GM12865 (cell line): ENCODE measurements around the gene ATP2B2.

Experiments used
- DNase-seq: peaks from one replicate; pipeline ENCODE4 v3.0.0; 2010; ENCODE audit warnings: low read depth
- H3K4me3 ChIP-seq: 2 replicates; pipeline ENCODE4 v1.5.1; 2011; ENCODE audit warnings: mild to moderate bottlenecking, low read depth, low read length, control low read depth
- TF ChIP-seq, protein P1 (sequence below): IDR thresholded peaks from 2 replicates; pipeline ENCODE4 v1.5.1; 2011; ENCODE audit warnings: low read length, control low read depth, low read depth, inconsistent platforms; ENCODE audit not compliant: insufficient read depth; ENCODE audit errors: missing control alignments

The ATP2B2 gene

GRCh38 chr3:10376353-10376752 is 129.0 kb downstream of the ATP2B2 start:
- no peak overlapping the region for H3K4me3 ChIP-seq
- no peak for DNase-seq
- TF ChIP-seq, protein P1, sequence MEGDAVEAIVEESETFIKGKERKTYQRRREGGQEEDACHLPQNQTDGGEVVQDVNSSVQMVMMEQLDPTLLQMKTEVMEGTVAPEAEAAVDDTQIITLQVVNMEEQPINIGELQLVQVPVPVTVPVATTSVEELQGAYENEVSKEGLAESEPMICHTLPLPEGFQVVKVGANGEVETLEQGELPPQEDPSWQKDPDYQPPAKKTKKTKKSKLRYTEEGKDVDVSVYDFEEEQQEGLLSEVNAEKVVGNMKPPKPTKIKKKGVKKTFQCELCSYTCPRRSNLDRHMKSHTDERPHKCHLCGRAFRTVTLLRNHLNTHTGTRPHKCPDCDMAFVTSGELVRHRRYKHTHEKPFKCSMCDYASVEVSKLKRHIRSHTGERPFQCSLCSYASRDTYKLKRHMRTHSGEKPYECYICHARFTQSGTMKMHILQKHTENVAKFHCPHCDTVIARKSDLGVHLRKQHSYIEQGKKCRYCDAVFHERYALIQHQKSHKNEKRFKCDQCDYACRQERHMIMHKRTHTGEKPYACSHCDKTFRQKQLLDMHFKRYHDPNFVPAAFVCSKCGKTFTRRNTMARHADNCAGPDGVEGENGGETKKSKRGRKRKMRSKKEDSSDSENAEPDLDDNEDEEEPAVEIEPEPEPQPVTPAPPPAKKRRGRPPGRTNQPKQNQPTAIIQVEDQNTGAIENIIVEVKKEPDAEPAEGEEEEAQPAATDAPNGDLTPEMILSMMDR: no peak

DNA sequence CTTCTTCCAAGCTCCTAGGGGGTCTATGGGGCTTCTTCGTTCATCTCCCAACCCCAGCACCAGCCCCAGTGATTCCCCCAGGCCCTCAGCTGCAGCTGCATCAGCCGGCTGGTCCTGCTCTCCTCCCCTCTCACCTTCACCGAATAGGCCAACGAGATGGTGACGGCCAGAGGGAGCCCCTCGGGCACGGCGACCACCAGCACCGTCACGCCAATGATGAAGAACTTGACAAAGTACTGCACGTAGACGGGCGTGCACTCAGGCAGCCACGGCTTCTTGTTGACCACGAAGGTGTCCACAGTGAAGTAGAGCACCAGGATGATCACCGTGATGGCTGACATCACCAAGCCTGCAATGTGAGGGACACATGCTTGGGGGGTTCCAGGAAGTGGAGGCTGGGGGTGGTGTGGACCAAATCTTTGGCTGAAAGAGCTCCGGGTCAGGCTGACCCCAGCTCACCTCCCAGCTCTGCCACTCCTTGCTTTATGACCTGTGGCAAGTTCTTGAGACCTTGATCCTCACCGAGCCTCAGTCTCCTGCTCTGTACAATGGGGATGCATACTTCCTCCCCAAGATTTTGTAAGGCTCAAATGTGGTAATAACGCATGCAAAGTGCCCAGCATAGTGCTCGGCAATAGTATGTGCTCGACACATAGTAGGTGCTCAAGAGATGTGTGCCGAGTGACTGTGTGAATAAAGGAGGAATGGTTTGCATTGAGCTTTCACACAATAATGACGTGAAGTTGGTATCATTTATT is 129.9 kb downstream of the ATP2B2 start:
- TF ChIP-seq, protein P1: no peak
- no peak for DNase-seq
- H3K4me3 ChIP-seq: no peak overlapping the region

DNA sequence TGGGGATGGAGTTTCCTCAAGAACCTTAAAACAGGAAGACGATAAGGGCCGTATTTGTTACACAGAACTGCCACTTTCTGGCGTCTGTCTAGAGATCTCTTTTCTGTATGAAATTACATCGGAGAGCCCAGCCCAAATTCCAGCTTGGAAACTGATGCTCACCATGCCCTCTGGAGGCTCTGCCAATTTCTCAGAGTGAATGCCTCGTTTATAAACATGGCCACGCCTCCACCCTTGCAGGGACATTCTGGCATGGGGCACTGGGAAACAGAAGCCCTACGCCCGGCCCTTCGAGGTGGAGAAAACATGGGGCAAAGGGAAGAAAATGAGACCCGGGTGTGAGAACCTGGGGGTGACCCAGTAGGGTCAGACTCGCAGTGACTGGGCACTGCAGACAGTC is 131.1 kb downstream of the ATP2B2 start:
- DNase-seq: no peak
- H3K4me3 ChIP-seq: no peak overlapping the region
- TF ChIP-seq, protein P1: no peak

DNA sequence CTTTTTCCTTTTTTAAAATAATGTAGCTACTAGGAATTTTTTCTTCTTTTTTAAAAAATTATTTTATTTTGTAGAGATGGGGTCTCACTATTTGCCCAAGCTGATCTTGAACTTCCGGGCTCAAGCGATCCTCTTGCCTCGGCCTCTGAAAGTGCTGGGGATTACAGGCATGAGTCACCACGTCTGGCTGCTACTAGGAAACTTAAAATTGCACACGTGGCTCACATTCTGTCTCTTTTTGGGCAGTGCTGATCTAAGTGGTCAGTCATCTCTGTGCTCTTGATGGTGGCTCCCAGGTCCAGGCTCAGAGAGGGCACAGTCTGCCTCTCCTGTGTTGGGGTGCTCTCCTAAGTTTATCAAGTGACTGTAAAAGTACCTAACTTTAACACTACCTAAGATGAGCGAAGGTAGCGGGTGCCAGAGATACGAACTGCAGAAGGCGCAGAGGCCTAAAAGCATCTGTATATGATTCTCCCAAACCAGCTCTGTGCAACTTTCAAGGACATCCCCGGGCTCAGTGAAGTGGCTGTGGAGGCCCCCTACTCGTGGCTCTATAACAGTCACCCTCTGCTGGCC is 131.6 kb downstream of the ATP2B2 start:
- TF ChIP-seq, protein P1: no peak

DNA sequence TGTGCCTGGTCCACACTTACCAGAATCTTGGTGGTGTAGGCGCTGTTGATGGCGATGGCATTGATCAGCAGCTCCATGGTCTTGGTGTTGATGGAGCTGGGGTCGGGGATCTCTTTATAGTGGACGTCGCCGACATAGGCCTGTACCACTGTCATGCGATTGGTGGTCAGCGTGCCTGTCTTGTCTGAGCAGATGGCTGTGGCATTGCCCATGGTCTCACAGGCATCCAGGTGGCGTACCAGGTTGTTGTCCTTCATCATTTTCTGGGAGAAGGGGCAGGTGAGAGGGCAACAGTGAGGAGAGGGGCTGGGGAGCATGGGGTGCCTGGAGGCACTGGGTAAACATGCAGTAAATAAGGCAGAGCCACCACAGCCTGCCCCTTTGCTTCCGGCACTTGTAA is 133.6 kb downstream of the ATP2B2 start:
- no peak overlapping the region for H3K4me3 ChIP-seq
- TF ChIP-seq, protein P1: no peak
- no peak for DNase-seq

More for the DNA sequence above, 131.6 kb downstream of the ATP2B2 start:
- no peak overlapping the region for H3K4me3 ChIP-seq
- DNase-seq: no peak

DNA sequence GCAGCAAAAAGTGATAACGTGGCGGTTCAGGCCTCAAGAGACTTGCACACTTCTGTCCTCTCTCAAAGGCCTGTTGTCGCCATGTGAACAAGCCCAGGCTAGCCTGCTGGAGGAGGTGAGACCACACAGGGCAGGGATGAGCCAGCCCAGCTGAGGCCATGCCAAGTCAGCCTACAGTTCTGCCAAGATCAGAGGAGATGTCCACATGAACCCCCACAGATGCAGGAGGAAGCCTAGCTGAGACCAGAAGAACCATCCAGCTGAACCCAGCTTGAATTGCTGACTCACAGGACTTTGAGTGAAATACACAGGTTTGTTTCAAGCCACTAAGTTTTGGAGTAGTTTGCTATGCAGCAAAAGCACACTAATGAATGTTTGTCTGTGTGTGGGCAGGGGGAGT is 134.2 kb downstream of the ATP2B2 start:
- H3K4me3 ChIP-seq: no peak overlapping the region
- TF ChIP-seq, protein P1: no peak
- DNase-seq: no peak
